GM12878 (cell line): ENCODE data around the gene PHF23. TPM values are rescaled to one million over a fixed set of nuclear protein-coding genes. Genes with fewer than 3 reads are reported as not detected.

Experiments
- ATAC-seq: fragments of 200-7000 bp; cut with Tn5 transposase; 3 replicates; pipeline ENCODE4 v1.9.1; 2020; ENCODE audit warnings: mild to moderate bottlenecking, moderate library complexity
- BruUV-seq: library from RNA; stranded (reverse); fragments of 400-500 nt; replicated peaks from 2 replicates; lab custom pipeline; 2021; lab: Mats Ljungman, UMichigan
- CTCF ChIA-PET: fragments of 300-600 bp; sonication (Branson Sonifier 250); formaldehyde crosslinking; extraction: SDS; loops from one replicate; lab custom pipeline; 2021; ENCODE audit warnings: inconsistent platforms; lab: Yijun Ruan, JAX
- POLR2A ChIA-PET: fragments of 350-600 bp; formaldehyde crosslinking; extraction: SDS; loops from one replicate; lab custom pipeline; 2021; ENCODE audit warnings: inconsistent platforms; lab: Charles Lee
- RAD21 ChIA-PET: fragments of 300-600 bp; sonication (Branson Sonifier 250); formaldehyde crosslinking; loops from one replicate; lab custom pipeline; 2023; ENCODE audit warnings: antibody characterized with exemption; ENCODE audit not compliant: unreplicated experiment; lab: Charles Lee
- SMC1A ChIA-PET: fragments of 300-600 bp; sonication (Branson Sonifier 250); formaldehyde crosslinking; loops from one replicate; lab custom pipeline; 2023; ENCODE audit not compliant: unreplicated experiment, uncharacterized antibody; lab: Charles Lee
- DNase-seq: peaks from one replicate; pipeline ENCODE4 v3.0.0-alpha.2; 2011; ENCODE audit warnings: low read depth, low spot score
- FAIRE-seq: peaks from 3 replicates; lab custom pipeline; 2011; peaks lifted over from hg19 to GRCh38; lab: Jason Lieb, UNC
- H2AFZ ChIP-seq: 2 replicates; pipeline ENCODE4 v1.6.0; 2011; ENCODE audit warnings: low read depth, low read length, control low read depth; ENCODE audit not compliant: control insufficient read depth
- H3K27ac ChIP-seq: 2 replicates; pipeline ENCODE4 v1.5.1; 2011; ENCODE audit warnings: control low read depth; ENCODE audit not compliant: control insufficient read depth, insufficient read depth
- H3K27me3 ChIP-seq, 2 experiments: replicated peaks in 1 of 2; 2 replicates each; pipeline versions ENCODE4 v1.6.0 to v1.6.1; 2011; ENCODE audit warnings: low read length in 1 of 2; ENCODE audit not compliant: control insufficient read depth in 2 of 2, insufficient read depth in 2 of 2
- H3K36me3 ChIP-seq, 2 experiments: 2 replicates each; pipeline ENCODE4 v1.5.1; 2011; ENCODE audit warnings: low read length in 1 of 2; ENCODE audit not compliant: control insufficient read depth in 2 of 2, insufficient read depth in 2 of 2
- H3K4me1 ChIP-seq: 2 replicates; pipeline ENCODE4 v1.6.1; 2011; ENCODE audit warnings: mild to moderate bottlenecking, low read length, moderate library complexity, mixed read lengths; ENCODE audit not compliant: control insufficient read depth, insufficient read depth
- H3K4me2 ChIP-seq: 2 replicates; pipeline ENCODE4 v1.6.0; 2011; ENCODE audit warnings: control low read depth; ENCODE audit not compliant: control insufficient read depth, insufficient read depth
- H3K4me3 ChIP-seq: fragments of 200-600 bp; sonication (generic); 2 replicates; pipeline ENCODE4 v1.5.1; 2016
- H3K79me2 ChIP-seq: 2 replicates; pipeline ENCODE4 v1.6.0; 2011; ENCODE audit warnings: low read length; ENCODE audit not compliant: control insufficient read depth, insufficient read depth
- H3K9ac ChIP-seq: 2 replicates; pipeline ENCODE4 v1.8.0; 2011; ENCODE audit warnings: low read length, control low read depth, mixed read lengths; ENCODE audit not compliant: control insufficient read depth, insufficient read depth
- H3K9me3 ChIP-seq: replicated peaks from 3 replicates; pipeline ENCODE4 v1.5.1; 2011; ENCODE audit warnings: mild to moderate bottlenecking, low read length; ENCODE audit not compliant: control insufficient read depth, insufficient read depth
- H4K20me1 ChIP-seq: 2 replicates; pipeline ENCODE4 v1.6.0; 2011; ENCODE audit not compliant: control insufficient read depth, insufficient read depth
- CHD2 ChIP-seq: IDR thresholded peaks from 2 replicates; pipeline ENCODE4 v1.6.1; 2011; ENCODE audit warnings: low read depth, low read length, improper control_type of control experiment, borderline replicate concordance
- DPF2 ChIP-seq: fragments of 450-650 bp; IDR thresholded peaks from 2 replicates; pipeline ENCODE4 v1.6.1; 2017; ENCODE audit warnings: mild to moderate bottlenecking
- MTA2 ChIP-seq: fragments of 450-650 bp; IDR thresholded peaks from 2 replicates; pipeline ENCODE4 v1.6.1; 2016; ENCODE audit warnings: low read depth, mild to moderate bottlenecking, moderate library complexity
- POU2F2 ChIP-seq: IDR thresholded peaks from 3 replicates; pipeline ENCODE4 v1.6.1; 2011; ENCODE audit warnings: low read depth, mild to moderate bottlenecking, low read length, borderline replicate concordance
- RB1 ChIP-seq: fragments of 450-650 bp; formaldehyde crosslinking; IDR thresholded peaks from 2 replicates; pipeline ENCODE4 v1.6.1; 2017; ENCODE audit warnings: mild to moderate bottlenecking, borderline replicate concordance
- RCOR1 ChIP-seq: conservative IDR thresholded peaks from 2 replicates; pipeline ENCODE4 v1.6.1; 2012; ENCODE audit warnings: low read depth, low read length, improper control_type of control experiment
- RUNX3 ChIP-seq: IDR thresholded peaks from 2 replicates; pipeline ENCODE4 v1.6.1; 2012; ENCODE audit warnings: low read length, inconsistent platforms
- SMAD5 ChIP-seq: IDR thresholded peaks from 2 replicates; pipeline ENCODE4 v1.6.1; 2016; ENCODE audit warnings: antibody characterized with exemption, low read depth
- ZNF687 ChIP-seq: fragments of 450-650 bp; IDR thresholded peaks from 2 replicates; pipeline ENCODE4 v1.6.1; 2017; ENCODE audit warnings: mild to moderate bottlenecking, moderate library complexity
- WGBS: methylation state at CpG from one replicate; pipeline ENCODE4 v1.1.6; 2016; ENCODE audit warnings: low lambda C conversion rate; ENCODE audit not compliant: insufficient replicate concordance, insufficient coverage; ENCODE audit errors: missing lambda C conversion rate; 5-methylcytosine and 5-hydroxymethylcytosine counted together
- in situ Hi-C: fragments of 300-500 bp; cut with MboI; formaldehyde crosslinking; loops from 9 replicates; pipeline ENCODE4 v1.14.3; 2018; ENCODE audit warnings: mixed read lengths
- intact Hi-C: fragments of 100-400 bp; cut with micrococcal nuclease; formaldehyde crosslinking; loops from one replicate; pipeline ENCODE4 v1.14.2; 2022; ENCODE audit not compliant: unreplicated experiment
- polyA plus RNA-seq, 11 experiments: library from polyadenylated mRNA; depleted of rRNA in 4 of 11; unstranded in 6 of 11; stranded (reverse) in 5 of 11; fragments of >200 nt; fragmentation: Nextera tagmentation in 4 of 11; fragmentation: Illumina TruSeq in 1 of 11; extraction: Ambion mirVana in 4 of 11; extraction: Trizol in 1 of 11; gene quantifications; 1 replicate in 1 of 11; 2 replicates in 10 of 11; pipeline versions ENCODE4 v1.2.1 to v1.2.3, GENCODE V29; 2011 to 2016; ENCODE audit warnings: inconsistent platforms in 2 of 11, missing spikeins in 2 of 11, low read depth in 1 of 11
- total RNA-seq, 4 experiments: library from RNA; depleted of rRNA in 3 of 4; stranded (reverse); fragments of >200 nt in 3 of 4; fragmentation: Illumina TruSeq in 1 of 4; extraction: Trizol in 1 of 4; gene quantifications; 2 replicates each; pipeline versions ENCODE4 v1.2.1 to v1.2.3, GENCODE V29; 2013 to 2021
- TF ChIP-seq, protein P1 (sequence below): fragments of 450-650 bp; formaldehyde crosslinking; IDR thresholded peaks from 2 replicates; pipeline ENCODE4 v1.5.0; 2022; ENCODE audit warnings: mild to moderate bottlenecking, missing genetic modification characterization
- TF ChIP-seq, protein P2 (sequence below): IDR thresholded peaks from 2 replicates; pipeline ENCODE4 v1.6.1; 2012; ENCODE audit warnings: improper control_type of control experiment, low read depth, low read length; ENCODE audit not compliant: insufficient replicate concordance

Gene PHF23
- total and polyA plus RNA-seq, 10 of the 15 experiments (the other 5 are each of a cell fraction or from before 2014, with no cell fraction given), result 8.2 to 84.8 (median 32.6) TPM

DNA sequence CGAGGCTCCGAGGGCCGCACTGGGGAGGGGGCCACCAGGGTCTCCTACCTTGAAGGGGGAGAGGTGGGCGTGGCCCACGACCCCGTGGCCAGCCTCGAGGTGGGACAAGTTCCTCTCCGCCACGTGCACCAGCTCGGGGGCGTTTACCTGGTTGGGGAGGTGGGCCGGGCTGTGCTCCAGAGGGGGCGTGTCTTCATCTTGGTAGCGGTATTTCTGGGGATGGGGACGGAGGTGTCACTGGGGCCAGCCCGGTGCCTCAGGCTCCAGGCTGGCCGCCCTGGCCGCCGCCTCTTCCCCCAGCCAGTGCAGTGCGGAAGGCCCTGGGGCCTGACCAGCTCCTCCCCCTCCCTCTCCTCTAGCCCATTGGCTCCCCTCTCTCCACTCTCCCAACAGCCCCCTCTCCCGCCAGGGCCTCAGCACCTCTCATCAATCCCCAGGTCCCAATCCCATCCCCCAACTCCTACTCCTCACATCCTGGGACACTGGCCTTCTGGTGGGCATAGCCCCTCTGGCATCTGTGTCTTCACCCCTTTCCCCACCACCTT is 31.2 kb downstream of the PHF23 start:
- H3K4me3 ChIP-seq, result no peak overlapping the region
- SMC1A ChIA-PET, result no interaction called here
- no peak overlapping the region for H3K4me2 ChIP-seq
- H3K9me3 ChIP-seq, result no peaks in the 10 kb centered on the region
- no peaks in the 10 kb centered on the region for H3K27me3 ChIP-seq
- POLR2A ChIA-PET, result no interaction called here
- ATAC-seq, result no peak
- in situ Hi-C loops (no loop called here), intact Hi-C loops (no loop called here)
- no peaks in the 10 kb centered on the region for H4K20me1 ChIP-seq
- H2AFZ ChIP-seq, result no peak overlapping the region
- no peak overlapping the region for H3K27ac ChIP-seq
- 35% methylated on average over 11 of the region's 21 CpGs for WGBS
- RAD21 ChIA-PET, result no interaction called here
- no peaks in the 10 kb centered on the region for H3K79me2 ChIP-seq
- no peaks in the 10 kb centered on the region for H3K36me3 ChIP-seq
- H3K9ac ChIP-seq, result no peak overlapping the region
- no TSS peak for BruUV-seq
- FAIRE-seq, result no peak
- DNase-seq, result no peak
- CTCF ChIA-PET, result no interaction called here
- peaks cover 6% of the 10 kb centered on the region; the same call in 1 of the 2 replicates for H3K4me1 ChIP-seq
- TF ChIP-seq CHD2, result no peak
- TF ChIP-seq MTA2, result no peak
- TF ChIP-seq RCOR1, result no peak
- TF ChIP-seq, protein P1, sequence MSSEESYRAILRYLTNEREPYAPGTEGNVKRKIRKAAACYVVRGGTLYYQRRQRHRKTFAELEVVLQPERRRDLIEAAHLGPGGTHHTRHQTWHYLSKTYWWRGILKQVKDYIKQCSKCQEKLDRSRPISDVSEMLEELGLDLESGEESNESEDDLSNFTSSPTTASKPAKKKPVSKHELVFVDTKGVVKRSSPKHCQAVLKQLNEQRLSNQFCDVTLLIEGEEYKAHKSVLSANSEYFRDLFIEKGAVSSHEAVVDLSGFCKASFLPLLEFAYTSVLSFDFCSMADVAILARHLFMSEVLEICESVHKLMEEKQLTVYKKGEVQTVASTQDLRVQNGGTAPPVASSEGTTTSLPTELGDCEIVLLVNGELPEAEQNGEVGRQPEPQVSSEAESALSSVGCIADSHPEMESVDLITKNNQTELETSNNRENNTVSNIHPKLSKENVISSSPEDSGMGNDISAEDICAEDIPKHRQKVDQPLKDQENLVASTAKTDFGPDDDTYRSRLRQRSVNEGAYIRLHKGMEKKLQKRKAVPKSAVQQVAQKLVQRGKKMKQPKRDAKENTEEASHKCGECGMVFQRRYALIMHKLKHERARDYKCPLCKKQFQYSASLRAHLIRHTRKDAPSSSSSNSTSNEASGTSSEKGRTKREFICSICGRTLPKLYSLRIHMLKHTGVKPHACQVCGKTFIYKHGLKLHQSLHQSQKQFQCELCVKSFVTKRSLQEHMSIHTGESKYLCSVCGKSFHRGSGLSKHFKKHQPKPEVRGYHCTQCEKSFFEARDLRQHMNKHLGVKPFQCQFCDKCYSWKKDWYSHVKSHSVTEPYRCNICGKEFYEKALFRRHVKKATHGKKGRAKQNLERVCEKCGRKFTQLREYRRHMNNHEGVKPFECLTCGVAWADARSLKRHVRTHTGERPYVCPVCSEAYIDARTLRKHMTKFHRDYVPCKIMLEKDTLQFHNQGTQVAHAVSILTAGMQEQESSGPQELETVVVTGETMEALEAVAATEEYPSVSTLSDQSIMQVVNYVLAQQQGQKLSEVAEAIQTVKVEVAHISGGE, result no peak
- no peak for TF ChIP-seq RUNX3
- TF ChIP-seq, protein P2, sequence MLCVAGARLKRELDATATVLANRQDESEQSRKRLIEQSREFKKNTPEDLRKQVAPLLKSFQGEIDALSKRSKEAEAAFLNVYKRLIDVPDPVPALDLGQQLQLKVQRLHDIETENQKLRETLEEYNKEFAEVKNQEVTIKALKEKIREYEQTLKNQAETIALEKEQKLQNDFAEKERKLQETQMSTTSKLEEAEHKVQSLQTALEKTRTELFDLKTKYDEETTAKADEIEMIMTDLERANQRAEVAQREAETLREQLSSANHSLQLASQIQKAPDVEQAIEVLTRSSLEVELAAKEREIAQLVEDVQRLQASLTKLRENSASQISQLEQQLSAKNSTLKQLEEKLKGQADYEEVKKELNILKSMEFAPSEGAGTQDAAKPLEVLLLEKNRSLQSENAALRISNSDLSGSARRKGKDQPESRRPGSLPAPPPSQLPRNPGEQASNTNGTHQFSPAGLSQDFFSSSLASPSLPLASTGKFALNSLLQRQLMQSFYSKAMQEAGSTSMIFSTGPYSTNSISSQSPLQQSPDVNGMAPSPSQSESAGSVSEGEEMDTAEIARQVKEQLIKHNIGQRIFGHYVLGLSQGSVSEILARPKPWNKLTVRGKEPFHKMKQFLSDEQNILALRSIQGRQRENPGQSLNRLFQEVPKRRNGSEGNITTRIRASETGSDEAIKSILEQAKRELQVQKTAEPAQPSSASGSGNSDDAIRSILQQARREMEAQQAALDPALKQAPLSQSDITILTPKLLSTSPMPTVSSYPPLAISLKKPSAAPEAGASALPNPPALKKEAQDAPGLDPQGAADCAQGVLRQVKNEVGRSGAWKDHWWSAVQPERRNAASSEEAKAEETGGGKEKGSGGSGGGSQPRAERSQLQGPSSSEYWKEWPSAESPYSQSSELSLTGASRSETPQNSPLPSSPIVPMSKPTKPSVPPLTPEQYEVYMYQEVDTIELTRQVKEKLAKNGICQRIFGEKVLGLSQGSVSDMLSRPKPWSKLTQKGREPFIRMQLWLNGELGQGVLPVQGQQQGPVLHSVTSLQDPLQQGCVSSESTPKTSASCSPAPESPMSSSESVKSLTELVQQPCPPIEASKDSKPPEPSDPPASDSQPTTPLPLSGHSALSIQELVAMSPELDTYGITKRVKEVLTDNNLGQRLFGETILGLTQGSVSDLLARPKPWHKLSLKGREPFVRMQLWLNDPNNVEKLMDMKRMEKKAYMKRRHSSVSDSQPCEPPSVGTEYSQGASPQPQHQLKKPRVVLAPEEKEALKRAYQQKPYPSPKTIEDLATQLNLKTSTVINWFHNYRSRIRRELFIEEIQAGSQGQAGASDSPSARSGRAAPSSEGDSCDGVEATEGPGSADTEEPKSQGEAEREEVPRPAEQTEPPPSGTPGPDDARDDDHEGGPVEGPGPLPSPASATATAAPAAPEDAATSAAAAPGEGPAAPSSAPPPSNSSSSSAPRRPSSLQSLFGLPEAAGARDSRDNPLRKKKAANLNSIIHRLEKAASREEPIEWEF, result no peak
- TF ChIP-seq SMAD5, result no peak
- TF ChIP-seq RB1, result no peak
- no peak for TF ChIP-seq POU2F2
- no peak for TF ChIP-seq DPF2
- no peak for TF ChIP-seq ZNF687
